Lung (tissue), 12 donors: Measurements from ENCODE around the gene AUTS2. TPM values are rescaled to one million over a fixed set of nuclear protein-coding genes. Genes with fewer than 3 reads are reported as not detected.

Experiments
- ATAC-seq: fragments of 200-7000 bp; cut with Tn5 transposase; one replicate; pipeline ENCODE4 v1.9.1; 2020; ENCODE audit warnings: moderate number of reproducible peaks; ENCODE audit not compliant: insufficient read depth, low FRiP score
- DNase-seq, 3 donors: peaks; one replicate each; pipeline ENCODE4 v3.0.0-alpha.2; 2013 to 2017
- H3K27ac ChIP-seq, 2 donors: one replicate each; pipeline ENCODE4 v1.5.1; 2013; ENCODE audit warnings: mild to moderate bottlenecking in 2 of 2, moderate library complexity in 2 of 2, control low read depth in 1 of 2, inconsistent platforms in 1 of 2, low read depth in 1 of 2, low read length in 1 of 2
- H3K27me3 ChIP-seq, 3 donors: one replicate each; pipeline ENCODE4 v1.5.1; 2013; ENCODE audit warnings: low read length in 2 of 3; ENCODE audit not compliant: control insufficient read depth in 3 of 3, insufficient read depth in 3 of 3
- H3K36me3 ChIP-seq, 4 donors: one replicate each; pipeline ENCODE4 v1.5.1; 2013; ENCODE audit warnings: low read length in 4 of 4, mild to moderate bottlenecking in 1 of 4, moderate library complexity in 1 of 4; ENCODE audit not compliant: control insufficient read depth in 4 of 4, insufficient read depth in 4 of 4
- H3K4me1 ChIP-seq, 5 donors: one replicate each; pipeline ENCODE4 v1.5.1; 2013; ENCODE audit warnings: low read length in 5 of 5, mild to moderate bottlenecking in 2 of 5, moderate library complexity in 1 of 5; ENCODE audit not compliant: control insufficient read depth in 5 of 5, insufficient read depth in 5 of 5
- H3K4me3 ChIP-seq: one replicate; pipeline ENCODE4 v1.5.1; 2013; ENCODE audit warnings: mild to moderate bottlenecking, control low read depth, moderate library complexity
- H3K9ac ChIP-seq, 2 donors: one replicate each; pipeline ENCODE4 v1.5.1; 2013; ENCODE audit warnings: low read length in 2 of 2, control low read depth in 1 of 2; ENCODE audit not compliant: insufficient read depth in 1 of 2
- H3K9me3 ChIP-seq, 4 donors: one replicate each; pipeline ENCODE4 v1.5.1; 2013; ENCODE audit warnings: low read length in 3 of 4, mild to moderate bottlenecking in 1 of 4, moderate library complexity in 1 of 4; ENCODE audit not compliant: control insufficient read depth in 4 of 4, insufficient read depth in 3 of 4
- CTCF ChIP-seq: IDR thresholded peaks from 2 replicates; pipeline ENCODE4 v1.5.1; 2012; ENCODE audit warnings: mild to moderate bottlenecking; ENCODE audit errors: control extremely low read depth, extremely low read depth
- WGBS, 2 donors: extraction: QIAGEN DNeasy Blood & Tissue Kit; methylation state at CpG; one replicate each; pipeline ENCODE4 v1.1.7; 2013; 5-methylcytosine and 5-hydroxymethylcytosine counted together
- polyA plus RNA-seq, 2 donors: library from polyadenylated mRNA; stranded (reverse); fragments of 200-250 nt; gene quantifications; one replicate each; pipeline ENCODE4 v1.2.1, GENCODE V29; 2013
- total RNA-seq, 2 donors: library from RNA; depleted of rRNA in 1 of 2; stranded (reverse); fragments of >200 nt in 1 of 2; gene quantifications; one replicate each; pipeline ENCODE4 v1.2.1, GENCODE V29; 2014 to 2021
- donor health status: control.
- donor health status: control.
- donor health status: Bipolar disorder and iron deficiency.
- donor health status: healthy.
- donor health status: DM: yes; HTN: yes; CAD: no.

AUTS2 gene
- total and polyA plus RNA-seq, 4 donors, result 11.8 to 115 (median 40.6) TPM

- H3K4me1 ChIP-seq, result peaks cover 0 to 9% (median 0%) of the 10 kb centered on the region in 5 donors
- 96% methylated on average over 3 of the region's 3 CpGs for WGBS, 2 donors
Measured at GRCh38 chr7:69640216-69640615, 41.9 kb downstream of the AUTS2 start.

DNA sequence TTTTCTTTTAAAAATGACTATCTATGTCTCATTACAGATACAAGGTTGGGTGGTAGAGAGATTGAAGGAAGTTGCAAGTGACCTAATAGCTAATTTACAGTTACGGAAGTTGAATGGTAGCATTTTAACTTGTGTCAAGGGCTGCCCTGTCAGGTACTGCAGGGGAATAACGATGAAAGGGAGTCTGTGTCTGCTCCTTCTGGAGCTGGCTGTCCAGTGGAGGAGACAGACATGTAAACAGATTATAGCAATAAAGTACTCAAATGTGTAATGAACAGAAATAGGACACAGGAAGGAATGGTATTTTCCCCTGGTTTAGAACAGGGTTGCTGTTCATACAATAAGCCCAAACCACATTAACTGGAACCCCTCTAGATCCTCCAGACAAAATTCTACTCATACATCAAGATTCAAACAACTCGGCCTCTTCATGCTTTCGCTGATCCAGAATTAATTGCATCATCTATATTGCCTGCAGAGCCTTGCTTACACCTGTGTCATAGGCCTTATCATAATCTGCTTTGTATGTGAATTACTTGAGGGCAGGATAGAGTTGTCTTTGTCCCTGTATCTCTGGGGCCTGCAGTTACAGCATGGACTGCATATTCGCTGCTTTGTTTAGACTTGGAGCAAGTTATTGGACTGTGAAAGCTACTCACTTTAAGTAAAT, 42.8 kb downstream of the AUTS2 start:
- H3K27me3 ChIP-seq, result no peaks in the 10 kb centered on the region
- DNase-seq (no peak), ATAC-seq (no peak)
- no peak overlapping the region for H3K4me3 ChIP-seq
- no peak overlapping the region for H3K9ac ChIP-seq
- H3K27ac ChIP-seq, result no peak overlapping the region
- WGBS, 2 donors, result 81 to 94% methylated on average over 5 of the region's 5 CpGs
- no peaks in the 10 kb centered on the region for H3K36me3 ChIP-seq
- peaks cover 0 to 9% (median 0%) of the 10 kb centered on the region in 5 donors for H3K4me1 ChIP-seq
- no peak for TF ChIP-seq CTCF
- no peaks in the 10 kb centered on the region for H3K9me3 ChIP-seq

More at GRCh38 chr7:69640216-69640615, 41.9 kb downstream of the AUTS2 start:
- Histone ChIP-seq H3K9ac (no peak overlapping the region), H3K9me3 (no peaks in the 10 kb centered on the region), H3K27ac (no peak overlapping the region), H3K27me3 (no peaks in the 10 kb centered on the region), H3K4me3 (no peak overlapping the region), H3K36me3 (no peaks in the 10 kb centered on the region)
- no peak for TF ChIP-seq CTCF
- ATAC-seq (no peak), DNase-seq (no peak)

DNA sequence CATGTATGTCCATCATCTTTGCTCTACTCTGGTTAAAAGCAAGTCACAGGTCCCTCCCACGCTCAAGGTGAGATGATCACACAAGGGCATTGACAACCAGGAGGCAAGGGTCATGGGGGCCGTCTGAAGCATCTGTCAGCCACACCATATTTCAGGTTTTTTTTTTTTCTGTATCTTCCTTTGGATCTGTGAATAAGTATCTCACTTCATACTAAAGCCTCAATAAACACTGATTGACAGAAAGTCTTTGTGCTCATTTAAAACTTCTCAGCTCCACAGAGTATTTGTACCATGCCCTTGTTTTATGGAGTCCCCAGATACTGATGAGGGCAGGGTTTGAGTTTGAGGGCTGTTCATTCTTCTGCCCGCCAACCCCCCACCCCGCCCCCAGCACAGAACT, 45.0 kb downstream of the AUTS2 start:
- Histone ChIP-seq H3K36me3 (no peaks in the 10 kb centered on the region), H3K9ac (no peak overlapping the region), H3K27ac (no peak overlapping the region), H3K9me3 (no peaks in the 10 kb centered on the region), H3K4me1 (peaks cover 0 to 9% (median 0%) of the 10 kb centered on the region in 5 donors), H3K27me3 (no peaks in the 10 kb centered on the region), H3K4me3 (no peak overlapping the region)
- no peak for DNase-seq
- TF ChIP-seq CTCF, result no peak
- ATAC-seq, result no peak
- 87 to 93% methylated on average over 4 of the region's 4 CpGs for WGBS, 2 donors
